MM.1S (cell line): ENCODE results near the gene ALPK3.

ENCODE experiments used
- DNase-seq: peaks from one replicate; pipeline ENCODE4 v3.0.0-alpha.2; 2015
- H2AFZ ChIP-seq: fragments of 300-600 bp; sonication (generic); 2 replicates; pipeline ENCODE4 v1.6.0; 2016; ENCODE audit warnings: antibody characterized with exemption, low read length
- H3F3A ChIP-seq: fragments of 300-600 bp; sonication (generic); 2 replicates; pipeline ENCODE4 v1.6.1; 2016; ENCODE audit warnings: mild to moderate bottlenecking, antibody characterized with exemption, low read length, moderate library complexity, mixed read lengths; ENCODE audit not compliant: insufficient read depth
- H3K27ac ChIP-seq: fragments of 300-600 bp; sonication (generic); 2 replicates; pipeline ENCODE4 v1.5.1; 2016; ENCODE audit warnings: mild to moderate bottlenecking, low read length
- H3K27me3 ChIP-seq: fragments of 300-600 bp; sonication (generic); replicated peaks from 2 replicates; pipeline ENCODE4 v1.6.0; 2016; ENCODE audit warnings: low read length; ENCODE audit not compliant: insufficient read depth
- H3K36me3 ChIP-seq: fragments of 300-600 bp; sonication (generic); replicated peaks from 2 replicates; pipeline ENCODE4 v1.6.1; 2016; ENCODE audit warnings: mild to moderate bottlenecking, low read length, mixed read lengths; ENCODE audit not compliant: insufficient read depth
- H3K4me1 ChIP-seq: fragments of 300-600 bp; sonication (generic); 2 replicates; pipeline ENCODE4 v1.6.1; 2016; ENCODE audit warnings: low read length, mixed read lengths
- H3K4me2 ChIP-seq: fragments of 300-600 bp; sonication (generic); 2 replicates; pipeline ENCODE4 v1.6.0; 2016; ENCODE audit warnings: low read depth, low read length
- H3K4me3 ChIP-seq: fragments of 300-600 bp; sonication (generic); 2 replicates; pipeline ENCODE4 v1.5.1; 2016; ENCODE audit warnings: low read length, mixed read lengths
- H3K79me2 ChIP-seq: fragments of 300-600 bp; sonication (generic); 2 replicates; pipeline ENCODE4 v1.6.1; 2016; ENCODE audit warnings: mixed run types, low read length, mixed read lengths
- H3K9ac ChIP-seq: fragments of 300-600 bp; sonication (generic); 2 replicates; pipeline ENCODE4 v1.6.1; 2016; ENCODE audit warnings: low read length, mixed read lengths
- H3K9me2 ChIP-seq: fragments of 300-600 bp; sonication (generic); replicated peaks from 2 replicates; pipeline ENCODE4 v1.6.1; 2016; ENCODE audit warnings: mild to moderate bottlenecking, low read length, mixed read lengths; ENCODE audit not compliant: insufficient read depth
- H3K9me3 ChIP-seq: fragments of 300-600 bp; sonication (generic); replicated peaks from 2 replicates; pipeline ENCODE4 v1.6.1; 2016; ENCODE audit warnings: mild to moderate bottlenecking, low read length, mixed read lengths; ENCODE audit not compliant: insufficient read depth
- H4K20me1 ChIP-seq: fragments of 300-600 bp; sonication (generic); 2 replicates; pipeline ENCODE4 v1.6.1; 2016; ENCODE audit warnings: mild to moderate bottlenecking, low read length, moderate library complexity, mixed read lengths; ENCODE audit not compliant: insufficient read depth
- CTCF ChIP-seq: fragments of 300-600 bp; sonication (generic); IDR thresholded peaks from 2 replicates; pipeline ENCODE4 v1.5.1; 2016; ENCODE audit warnings: antibody characterized with exemption, low read length, mixed read lengths
- EZH2 ChIP-seq: fragments of 300-600 bp; sonication (generic); optimal IDR thresholded peaks from 2 replicates; pipeline ENCODE3; 2017; ENCODE audit warnings: low read depth, mild to moderate bottlenecking, antibody characterized with exemption, low read length, mixed read lengths
- EZH2phosphoT487 ChIP-seq: fragments of 300-600 bp; sonication (generic); IDR thresholded peaks from 2 replicates; pipeline ENCODE4 v1.6.1; 2018; ENCODE audit warnings: antibody characterized with exemption, low read length

Gene ALPK3

DNA sequence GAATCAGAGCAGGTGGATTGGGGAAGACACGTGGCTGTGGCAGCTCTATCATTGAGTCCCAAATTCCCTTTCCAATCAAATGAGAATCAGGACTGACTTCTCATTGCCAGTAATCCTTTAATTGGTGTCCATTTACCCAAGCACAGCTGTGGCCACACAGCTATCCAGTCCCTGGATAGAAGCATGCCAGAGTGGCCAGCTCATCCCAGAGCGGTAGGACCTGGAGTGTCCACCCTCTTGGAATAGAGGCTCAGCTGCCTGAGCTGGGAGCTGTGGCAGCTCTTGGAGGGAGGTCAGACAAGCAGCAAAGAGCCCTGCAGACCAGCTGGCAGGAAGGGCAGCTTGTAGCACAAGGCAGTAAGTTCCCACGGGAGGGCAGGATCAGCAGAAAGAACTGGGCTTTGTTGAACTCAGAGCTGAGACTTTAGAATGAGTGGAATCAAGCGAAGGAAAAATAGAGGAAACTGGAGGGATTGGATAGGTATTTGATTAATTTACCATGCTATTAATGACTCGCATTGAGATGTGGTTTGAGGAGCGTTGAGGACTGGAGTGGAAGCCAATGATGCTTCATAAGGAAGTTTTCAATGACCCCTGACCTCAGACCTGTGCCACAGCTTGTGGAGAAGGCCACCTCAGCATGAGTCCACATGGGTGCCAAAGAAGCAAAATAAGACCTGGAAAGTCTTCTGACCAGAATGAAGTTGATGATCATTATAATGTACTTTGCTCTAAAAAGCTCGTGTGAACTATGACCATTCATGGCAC, 6.9 kb upstream of the ALPK3 start:
- no peaks in the 10 kb centered on the region for H3K36me3 ChIP-seq
- H3F3A ChIP-seq: no peaks in the 10 kb centered on the region
- H2AFZ ChIP-seq: no peak overlapping the region
- no peaks in the 10 kb centered on the region for H4K20me1 ChIP-seq
- H3K27me3 ChIP-seq: no peaks in the 10 kb centered on the region
- H3K4me2 ChIP-seq: no peak overlapping the region
- H3K4me3 ChIP-seq: no peak overlapping the region
- no peaks in the 10 kb centered on the region for H3K9me2 ChIP-seq
- no peaks in the 10 kb centered on the region for H3K9me3 ChIP-seq
- no peak for DNase-seq
- no peaks in the 10 kb centered on the region for H3K4me1 ChIP-seq
- no peak overlapping the region for H3K27ac ChIP-seq
- H3K79me2 ChIP-seq: no peaks in the 10 kb centered on the region
- H3K9ac ChIP-seq: no peak overlapping the region
- TF ChIP-seq EZH2phosphoT487 (no peak), CTCF (no peak), EZH2 (no peak)

GRCh38 chr15:84811151-84811550, 6.0 kb upstream of the ALPK3 start:
- no peaks in the 10 kb centered on the region for H3K9me2 ChIP-seq
- no peaks in the 10 kb centered on the region for H3K36me3 ChIP-seq
- no peaks in the 10 kb centered on the region for H3F3A ChIP-seq
- no peaks in the 10 kb centered on the region for H3K79me2 ChIP-seq
- no peak overlapping the region for H3K4me2 ChIP-seq
- TF ChIP-seq EZH2phosphoT487 (no peak), CTCF (no peak), EZH2 (no peak)
- H4K20me1 ChIP-seq: no peaks in the 10 kb centered on the region
- DNase-seq: no peak
- no peak overlapping the region for H3K27ac ChIP-seq
- H3K27me3 ChIP-seq: no peaks in the 10 kb centered on the region
- no peak overlapping the region for H3K4me3 ChIP-seq
- no peaks in the 10 kb centered on the region for H3K9me3 ChIP-seq
- H3K9ac ChIP-seq: no peak overlapping the region
- H2AFZ ChIP-seq: no peak overlapping the region
- no peaks in the 10 kb centered on the region for H3K4me1 ChIP-seq

- Histone ChIP-seq H3K27ac (no peak overlapping the region), H4K20me1 (no peaks in the 10 kb centered on the region), H3F3A (no peaks in the 10 kb centered on the region), H3K9ac (no peak overlapping the region), H3K9me3 (no peaks in the 10 kb centered on the region), H3K36me3 (no peaks in the 10 kb centered on the region), H3K27me3 (no peaks in the 10 kb centered on the region), H3K4me1 (no peaks in the 10 kb centered on the region), H3K79me2 (no peaks in the 10 kb centered on the region), H2AFZ (no peak overlapping the region), H3K4me2 (no peak overlapping the region), H3K9me2 (no peaks in the 10 kb centered on the region), H3K4me3 (no peak overlapping the region)
- DNase-seq: no peak
- TF ChIP-seq EZH2: no peak
- no peak for TF ChIP-seq CTCF
- TF ChIP-seq EZH2phosphoT487: no peak
Measured at GRCh38 chr15:84811828-84812227, 5.3 kb upstream of the ALPK3 start.
